Erythroblast (primary cell): ENCODE results near the gene MRPL34.

Source experiments
- GATA1 ChIP-seq: IDR thresholded peaks from 2 replicates; pipeline ENCODE4 v1.6.1; 2011; ENCODE audit warnings: low read depth, mild to moderate bottlenecking, control low read depth, low read length, moderate library complexity
- POLR2A ChIP-seq: IDR thresholded peaks from 2 replicates; pipeline ENCODE4 v1.6.1; 2011; ENCODE audit warnings: mild to moderate bottlenecking, low read length

GRCh38 chr19:17264641-17264979 lies 41.1 kb upstream of the MRPL34 start, which contains the start of gene USHBP1:
- TF ChIP-seq POLR2A (no peak), GATA1 (no peak)
